GM12891 (cell line): Measurements from ENCODE around the gene TRPC3.

Source experiments
- DNase-seq: peaks from one replicate; pipeline ENCODE4 v3.0.0; 2011; ENCODE audit warnings: low spot score; ENCODE audit not compliant: insufficient read length
- FAIRE-seq: peaks from 2 replicates; lab custom pipeline; 2011; peaks lifted over from hg19 to GRCh38; lab: Jason Lieb, UNC
- PAX5 ChIP-seq: IDR thresholded peaks from 2 replicates; pipeline ENCODE4 v1.6.1; 2011; ENCODE audit warnings: low read length, moderate library complexity, mild to moderate bottlenecking; ENCODE audit not compliant: insufficient read depth, severe bottlenecking
- POLR2A ChIP-seq: IDR thresholded peaks from 2 replicates; pipeline ENCODE4 v1.6.1; 2011; ENCODE audit warnings: low read depth, low read length, control low read depth
- POLR2AphosphoS5 ChIP-seq: IDR thresholded peaks from 2 replicates; pipeline ENCODE4 v1.6.1; 2011; ENCODE audit warnings: low read depth, low read length, control low read depth
- POU2F2 ChIP-seq: IDR thresholded peaks from 2 replicates; pipeline ENCODE4 v1.6.1; 2011; ENCODE audit warnings: low read depth, mild to moderate bottlenecking, control low read depth, low read length, moderate library complexity
- SPI1 ChIP-seq: IDR thresholded peaks from 2 replicates; pipeline ENCODE4 v1.6.1; 2011; ENCODE audit warnings: low read depth, low read length, control low read depth
- TAF1 ChIP-seq: IDR thresholded peaks from 2 replicates; pipeline ENCODE4 v1.6.1; 2011; ENCODE audit warnings: low read depth, low read length, control low read depth

TRPC3 gene

GRCh38 chr4:121885115-121885514 is 66.7 kb downstream of the TRPC3 start:
- FAIRE-seq = no peak
- no peak for DNase-seq
- TF ChIP-seq POLR2AphosphoS5 (no peak), POLR2A (no peak), PAX5 (no peak), POU2F2 (no peak), TAF1 (no peak), SPI1 (no peak)

GRCh38 chr4:121881158-121881557 is 70.7 kb downstream of the TRPC3 start:
- DNase-seq (no peak), FAIRE-seq (no peak)
- TF ChIP-seq TAF1 (no peak), POLR2AphosphoS5 (no peak), POLR2A (no peak), POU2F2 (no peak), SPI1 (no peak), PAX5 (no peak)

- FAIRE-seq = no peak
- TF ChIP-seq SPI1 (no peak), PAX5 (no peak), POLR2AphosphoS5 (no peak), POU2F2 (no peak), POLR2A (no peak), TAF1 (no peak)
Measured at GRCh38 chr4:121879135-121879534, 72.7 kb downstream of the TRPC3 start.

GRCh38 chr4:121877041-121877773 is 74.7 kb downstream of the TRPC3 start:
- DNase-seq (no peak), FAIRE-seq (no peak)
- no peak for TF ChIP-seq POLR2A
- TF ChIP-seq POLR2AphosphoS5 = no peak
- TF ChIP-seq POU2F2 = no peak
- no peak for TF ChIP-seq TAF1
- TF ChIP-seq SPI1 = no peak
- TF ChIP-seq PAX5 = no peak

More at GRCh38 chr4:121879135-121879534, 72.7 kb downstream of the TRPC3 start:
- no peak for DNase-seq

GRCh38 chr4:121876070-121876469 is 75.8 kb downstream of the TRPC3 start:
- no peak for TF ChIP-seq POU2F2
- TF ChIP-seq POLR2AphosphoS5 = no peak
- TF ChIP-seq SPI1 = no peak
- TF ChIP-seq TAF1 = no peak
- no peak for TF ChIP-seq PAX5
- TF ChIP-seq POLR2A = no peak
- FAIRE-seq = no peak
- no peak for DNase-seq

- no peak for TF ChIP-seq POLR2A
- TF ChIP-seq TAF1 = no peak
- no peak for TF ChIP-seq PAX5
- TF ChIP-seq POU2F2 = no peak
- no peak for TF ChIP-seq SPI1
- TF ChIP-seq POLR2AphosphoS5 = no peak
- DNase-seq = no peak
- FAIRE-seq = no peak
Measured at GRCh38 chr4:121875652-121876051, 76.2 kb downstream of the TRPC3 start.

GRCh38 chr4:121873604-121874003 is 78.3 kb downstream of the TRPC3 start:
- no peak for FAIRE-seq
- no peak for DNase-seq
- no peak for TF ChIP-seq TAF1
- TF ChIP-seq SPI1 = no peak
- TF ChIP-seq POLR2A = no peak
- TF ChIP-seq POU2F2 = no peak
- TF ChIP-seq PAX5 = no peak
- no peak for TF ChIP-seq POLR2AphosphoS5

- FAIRE-seq = peak; percentile 100
- TF ChIP-seq POLR2AphosphoS5 (0 out of 2 replicates have a peak, but pooled peaks have one; percentile 22), POLR2A (0 out of 2 replicates have a peak, but pooled peaks have one; percentile 39), PAX5 (no peak)
- peak; percentile 78 for DNase-seq
Measured at GRCh38 chr4:121869841-121870822, 81.7 kb downstream of the TRPC3 start, which contains the start of gene BBS7. Gene BBS7, minus strand, starts transcription at chr4:121870474. Its CDS starts 161 bp downstream, at chr4:121870313.

GRCh38 chr4:121863799-121864198 is 88.1 kb downstream of the TRPC3 start:
- DNase-seq = no peak
- no peak for TF ChIP-seq SPI1
- TF ChIP-seq POLR2AphosphoS5 = no peak
- no peak for TF ChIP-seq TAF1
- TF ChIP-seq POU2F2 = no peak
- TF ChIP-seq POLR2A = no peak
- no peak for TF ChIP-seq PAX5
- FAIRE-seq = no peak
